H1 (cell line): ENCODE results near the gene MTHFS. TPM values are rescaled to one million over a fixed set of nuclear protein-coding genes. Genes with fewer than 3 reads are reported as not detected.
A peak's percentile ranks its signal among the peaks of the same experiment; 100 is the strongest.

Source experiments
- CTCF ChIA-PET: fragments of 300-600 bp; sonication (Branson Sonifier 250); formaldehyde crosslinking; loops from one replicate; lab custom pipeline; 2021; ENCODE audit not compliant: partially characterized antibody; lab: Charles Lee
- POLR2A ChIA-PET: fragments of 300-600 bp; sonication (Branson Sonifier 250); formaldehyde crosslinking; loops from one replicate; lab custom pipeline; 2021; ENCODE audit warnings: inconsistent platforms; ENCODE audit not compliant: partially characterized antibody; lab: Charles Lee
- DNase-seq, 2 experiments: peaks; one replicate each; pipeline versions ENCODE4 v3.0.0 to v3.0.0-alpha.2; 2010 to 2022; ENCODE audit warnings: low spot score in 2 of 2, low read depth in 1 of 2, mixed read lengths in 1 of 2
- FAIRE-seq: peaks from 2 replicates; lab custom pipeline; 2011; peaks lifted over from hg19 to GRCh38; lab: Jason Lieb, UNC
- H2AFZ ChIP-seq: 2 replicates; pipeline ENCODE4 v1.8.1; 2012; ENCODE audit warnings: low read length, inconsistent platforms
- H2AK5ac ChIP-seq: 2 replicates; pipeline ENCODE4 v1.6.1; 2013; ENCODE audit warnings: low read depth, low read length
- H2BK120ac ChIP-seq: replicated peaks from 2 replicates; pipeline ENCODE3; 2013; ENCODE audit warnings: low read depth, low read length, inconsistent platforms
- H2BK12ac ChIP-seq: 2 replicates; pipeline ENCODE4 v1.6.1; 2013; ENCODE audit warnings: low read depth, low read length
- H2BK15ac ChIP-seq: 2 replicates; pipeline ENCODE4 v1.6.1; 2013; ENCODE audit warnings: low read length
- H2BK20ac ChIP-seq: 2 replicates; pipeline ENCODE4 v1.6.1; 2013; ENCODE audit warnings: low read length
- H2BK5ac ChIP-seq: 2 replicates; pipeline ENCODE4 v1.6.1; 2013; ENCODE audit warnings: low read depth, low read length
- H3K14ac ChIP-seq: 2 replicates; pipeline ENCODE4 v1.6.1; 2013; ENCODE audit warnings: inconsistent platforms; ENCODE audit not compliant: insufficient read length
- H3K18ac ChIP-seq: 2 replicates; pipeline ENCODE4 v1.6.1; 2013; ENCODE audit warnings: low read length; ENCODE audit errors: extremely low read depth
- H3K23ac ChIP-seq: 2 replicates; pipeline ENCODE4 v1.6.1; 2013; ENCODE audit warnings: inconsistent platforms; ENCODE audit not compliant: insufficient read length
- H3K23me2 ChIP-seq: 2 replicates; pipeline ENCODE4 v1.6.1; 2013; ENCODE audit warnings: low read depth, low read length
- H3K27ac ChIP-seq: 2 replicates; pipeline ENCODE4 v1.6.1; 2011; ENCODE audit warnings: low read depth, low read length, inconsistent platforms
- H3K27me3 ChIP-seq, 4 experiments: replicated peaks in 1 of 4; 1 replicate in 1 of 4; 2 replicates in 3 of 4; pipeline versions ENCODE4 v1.6.1 to v1.8.1; 2011 to 2013; ENCODE audit warnings: low read length in 3 of 4, mild to moderate bottlenecking in 3 of 4, inconsistent platforms in 2 of 4, mixed read lengths in 2 of 4, moderate library complexity in 1 of 4; ENCODE audit not compliant: control insufficient read depth in 3 of 4, insufficient read depth in 3 of 4; ENCODE audit errors: extremely low read depth in 1 of 4
- H3K36me3 ChIP-seq, 4 experiments: 2 replicates each; pipeline versions ENCODE4 v1.6.1 to v1.8.1; 2011 to 2013; ENCODE audit warnings: mild to moderate bottlenecking in 4 of 4, low read length in 3 of 4, moderate library complexity in 2 of 4, control low read depth in 1 of 4, inconsistent platforms in 1 of 4; ENCODE audit not compliant: insufficient read depth in 4 of 4, control insufficient read depth in 2 of 4
- H3K4ac ChIP-seq: replicated peaks from 2 replicates; pipeline ENCODE3; 2013; ENCODE audit warnings: low read length, low read depth, mixed read lengths, inconsistent platforms; ENCODE audit not compliant: insufficient read length
- H3K4me1 ChIP-seq, 4 experiments: replicated peaks in 1 of 4; 1 replicate in 1 of 4; 2 replicates in 3 of 4; pipeline versions ENCODE4 v1.6.1 to v1.8.1; 2011 to 2013; ENCODE audit warnings: low read length in 3 of 4, inconsistent platforms in 2 of 4, mixed read lengths in 1 of 4; ENCODE audit not compliant: insufficient read depth in 4 of 4, control insufficient read depth in 3 of 4
- H3K4me2 ChIP-seq, 2 experiments: 2 replicates each; pipeline versions ENCODE4 v1.6.1 to v1.8.1; 2011 to 2013; ENCODE audit warnings: low read depth in 2 of 2, low read length in 2 of 2, control low read depth in 1 of 2, inconsistent platforms in 1 of 2, mild to moderate bottlenecking in 1 of 2; ENCODE audit not compliant: insufficient read depth in 1 of 2
- H3K4me3 ChIP-seq, 4 experiments: fragments of 200-600, 300-600 bp in 1 of 4; sonication (generic), shearing (Covaris generic), sonication (Bioruptor Twin) in 1 of 4; 2 replicates each; pipeline versions ENCODE4 v1.5.1 to v1.8.1; 2011 to 2016; ENCODE audit warnings: low read length in 4 of 4, low read depth in 3 of 4, control low read depth in 2 of 4, inconsistent platforms in 2 of 4, mild to moderate bottlenecking in 2 of 4, mixed read lengths in 1 of 4, moderate library complexity in 1 of 4; ENCODE audit not compliant: insufficient read depth in 2 of 4; ENCODE audit errors: extremely low read depth in 1 of 4
- H3K56ac ChIP-seq: replicated peaks from 2 replicates; pipeline ENCODE3; 2013; ENCODE audit warnings: low read depth, mild to moderate bottlenecking, mixed read lengths, low read length, inconsistent platforms; ENCODE audit not compliant: insufficient read length
- H3K79me1 ChIP-seq: 2 replicates; pipeline ENCODE4 v1.6.1; 2013; ENCODE audit warnings: low read depth, low read length, control low read depth
- H3K79me2 ChIP-seq, 2 experiments: 2 replicates each; pipeline versions ENCODE4 v1.6.1 to v1.8.1; 2012 to 2013; ENCODE audit warnings: low read length in 2 of 2, mild to moderate bottlenecking in 2 of 2, inconsistent platforms in 1 of 2; ENCODE audit not compliant: insufficient read depth in 2 of 2, control insufficient read depth in 1 of 2
- H3K9ac ChIP-seq, 4 experiments: replicated peaks in 1 of 4; 1 replicate in 1 of 4; 2 replicates in 3 of 4; pipeline versions ENCODE4 v1.6.1 to v1.8.1; 2011 to 2013; ENCODE audit warnings: low read depth in 3 of 4, low read length in 3 of 4, control low read depth in 2 of 4, mild to moderate bottlenecking in 2 of 4, moderate library complexity in 2 of 4, inconsistent platforms in 1 of 4; ENCODE audit errors: extremely low read depth in 1 of 4
- H3K9me3 ChIP-seq, 2 experiments: 2 replicates each; pipeline versions ENCODE4 v1.6.1 to v1.8.1; 2012 to 2013; ENCODE audit warnings: mild to moderate bottlenecking in 2 of 2, moderate library complexity in 2 of 2, control low read depth in 1 of 2, inconsistent platforms in 1 of 2, low read depth in 1 of 2, low read length in 1 of 2, mixed read lengths in 1 of 2; ENCODE audit not compliant: insufficient read depth in 2 of 2
- H4K20me1 ChIP-seq, 2 experiments: replicated peaks in 1 of 2; 2 replicates each; pipeline versions ENCODE3 to v1.8.1; 2011 to 2013; ENCODE audit warnings: inconsistent platforms in 2 of 2, low read length in 2 of 2, mild to moderate bottlenecking in 1 of 2; ENCODE audit not compliant: insufficient read depth in 2 of 2, control insufficient read depth in 1 of 2
- H4K5ac ChIP-seq: 2 replicates; pipeline ENCODE4 v1.6.1; 2013; ENCODE audit warnings: low read length, low read depth, mixed read lengths, inconsistent platforms; ENCODE audit not compliant: insufficient read length
- H4K8ac ChIP-seq: 2 replicates; pipeline ENCODE4 v1.8.0; 2013; ENCODE audit warnings: mild to moderate bottlenecking, moderate library complexity, low read length, inconsistent platforms; ENCODE audit not compliant: insufficient read depth; ENCODE audit errors: extremely low read depth
- H4K91ac ChIP-seq: replicated peaks from 2 replicates; pipeline ENCODE3; 2013; ENCODE audit warnings: low read length, mixed read lengths, inconsistent platforms; ENCODE audit not compliant: insufficient read length
- CHD1 ChIP-seq: IDR thresholded peaks from 2 replicates; pipeline ENCODE4 v1.6.1; 2012; ENCODE audit warnings: low read depth, low read length, improper control_type of control experiment
- CHD2 ChIP-seq: IDR thresholded peaks from 2 replicates; pipeline ENCODE4 v1.6.1; 2012; ENCODE audit warnings: low read length, improper control_type of control experiment
- EZH2 ChIP-seq: fragments of 200-600 bp; sonication (generic); IDR thresholded peaks from 2 replicates; pipeline ENCODE4 v1.7.1; 2012; ENCODE audit warnings: low read depth, mild to moderate bottlenecking, moderate library complexity, low read length, inconsistent platforms; ENCODE audit not compliant: severe bottlenecking
- NRF1 ChIP-seq: IDR thresholded peaks from 2 replicates; pipeline ENCODE4 v1.6.1; 2011; ENCODE audit warnings: mild to moderate bottlenecking, low read depth, low read length, improper control_type of control experiment
- RNF2 ChIP-seq: fragments of 200-900, 300-1000 bp; sonication (generic); IDR thresholded peaks from 2 replicates; pipeline ENCODE4 v1.7.1; 2016; ENCODE audit warnings: borderline replicate concordance, low read depth, mild to moderate bottlenecking, antibody characterized with exemption, low read length; ENCODE audit not compliant: poor library complexity, severe bottlenecking; ENCODE audit errors: missing control alignments
- YY1 ChIP-seq: IDR thresholded peaks from 2 replicates; pipeline ENCODE4 v1.6.1; 2011; ENCODE audit warnings: low read depth, mild to moderate bottlenecking, low read length
- WGBS, 2 experiments: shearing (Covaris generic) in 1 of 2; methylation state at CpG; one replicate each; pipeline versions ENCODE4 v1.1.6 to v1.1.7; 2013 to 2015; ENCODE audit warnings: low lambda C conversion rate in 2 of 2, mixed read lengths in 2 of 2, inconsistent platforms in 1 of 2, low coverage in 1 of 2, missing lambda C conversion rate in 1 of 2; ENCODE audit not compliant: insufficient replicate concordance in 2 of 2, insufficient coverage in 1 of 2, insufficient read length in 1 of 2; ENCODE audit errors: extremely low coverage in 1 of 2, missing lambda C conversion rate in 1 of 2; 5-methylcytosine and 5-hydroxymethylcytosine counted together
- polyA plus RNA-seq, 7 experiments: library from polyadenylated mRNA; depleted of rRNA in 3 of 7; stranded (reverse) in 5 of 7; unstranded in 2 of 7; fragments of >200 nt in 5 of 7; fragments of 200-250 nt in 2 of 7; gene quantifications; 1 replicate in 5 of 7; 2 replicates in 1 of 7; 4 replicates in 1 of 7; pipeline versions ENCODE4 v1.2.1 to v1.2.3, GENCODE V29; 2011 to 2013; ENCODE audit warnings: missing spikeins in 2 of 7, mixed read lengths in 2 of 7
- total RNA-seq: library from RNA; stranded (reverse); fragmentation: NEBNext Ultra II Directional; extraction: Animal tissue kit (Norgen Biotek cat#: 25700); gene quantifications from 2 replicates; pipeline ENCODE4 v1.2.1, GENCODE V29; 2021

MTHFS gene
- total and polyA plus RNA-seq, 2 of the 8 experiments (the other 6 are each of a cell fraction or from before 2014, with no cell fraction given): 27.3 to 37.2 TPM

DNA sequence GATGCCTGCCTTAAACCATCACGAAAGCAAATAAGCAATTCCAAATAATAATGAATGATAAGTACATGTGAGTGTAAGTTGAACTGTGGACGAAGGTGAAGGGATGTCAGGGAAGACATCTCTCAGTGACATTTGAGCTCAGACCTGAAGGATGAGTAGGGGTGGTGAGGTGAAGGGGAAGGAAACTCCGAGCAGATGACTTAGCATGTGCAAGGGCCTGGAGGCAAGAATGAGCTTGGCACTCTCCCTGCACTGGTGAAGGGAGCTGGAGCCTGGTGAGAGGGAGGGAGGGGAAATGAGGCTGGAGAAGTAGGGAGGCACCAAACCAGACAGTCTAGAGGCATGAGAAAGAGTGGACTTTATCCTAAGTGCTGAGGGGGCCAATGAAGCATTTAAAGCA is 84.3 kb downstream of the MTHFS start:
- Histone ChIP-seq H4K91ac (no peak overlapping the region), H2AFZ (no peak overlapping the region), H3K4ac (no peak overlapping the region), H3K23ac (no peak overlapping the region), H3K4me1 (peaks cover 0 to 4% (median 3%) of the 10 kb centered on the region in 4 experiments; a peak in 3 of 7 replicates), H2BK5ac (no peak overlapping the region), H4K20me1 (no peaks in the 10 kb centered on the region), H3K27ac (no peak overlapping the region), H2AK5ac (no peak overlapping the region), H3K36me3 (no peaks in the 10 kb centered on the region), H3K27me3 (no peaks in the 10 kb centered on the region), H2BK15ac (no peak overlapping the region), H2BK120ac (no peak overlapping the region), H3K56ac (no peak overlapping the region), H3K4me3 (no peak overlapping the region), H3K9ac (peak overlapping the region in 1 of 4 experiments; percentile 15; a peak in 1 of 7 replicates), H3K4me2 (no peak overlapping the region), H3K79me2 (no peaks in the 10 kb centered on the region), H4K8ac (no peak overlapping the region; the same call in 1 of the 2 replicates), H2BK20ac (no peak overlapping the region), H4K5ac (no peak overlapping the region), H3K9me3 (no peaks in the 10 kb centered on the region), H2BK12ac (no peak overlapping the region), H3K23me2 (no peaks in the 10 kb centered on the region), H3K14ac (no peak overlapping the region), H3K18ac (no peak overlapping the region), H3K79me1 (no peaks in the 10 kb centered on the region; the same call in 1 of the 2 replicates)
- TF ChIP-seq CHD2 (no peak), YY1 (no peak), CHD1 (no peak), RNF2 (no peak), NRF1 (no peak), EZH2 (no peak)
- 84% methylated on average over 3 of the region's 3 CpGs; no CpG with 5 or more reads in 1 of the 2 experiments for WGBS, 2 experiments
- FAIRE-seq (no peak), DNase-seq (no peak)
- POLR2A ChIA-PET: no interaction called here
- CTCF ChIA-PET: interaction anchor here (0.5 to 2.1 kb wide), 4 partner anchors 10 to 643 kb away, joined by 3 to 7 read pairs (median 4); no protein-coding TSS in a partner anchor
